GM23338 (cell line): ENCODE measurements around the gene PKD1L1. TPM values are rescaled to one million over a fixed set of nuclear protein-coding genes. Genes with fewer than 3 reads are reported as not detected.
A peak's percentile ranks its signal among the peaks of the same experiment; 100 is the strongest.

Source experiments
- ATAC-seq: fragments of 200-7000 bp; cut with Tn5 transposase; 3 replicates; pipeline ENCODE4 v1.9.1; 2020
- DNase-seq: peaks from one replicate; pipeline ENCODE4 v3.0.0-alpha.2; 2015; ENCODE audit warnings: low spot score
- H2AFZ ChIP-seq: fragments of 200-600 bp; sonication (generic); 2 replicates; pipeline ENCODE4 v1.8.0; 2016; ENCODE audit warnings: antibody characterized with exemption, mild to moderate bottlenecking, moderate library complexity
- H3F3A ChIP-seq: fragments of 200-600 bp; sonication (generic); replicated peaks from 2 replicates; pipeline ENCODE4 v1.8.0; 2017; ENCODE audit warnings: antibody characterized with exemption, mixed run types, low read depth
- H3K27ac ChIP-seq: fragments of 200-600 bp; sonication (generic); 2 replicates; pipeline ENCODE4 v1.6.1; 2016; ENCODE audit warnings: low read depth
- H3K27me3 ChIP-seq: fragments of 200-600 bp; sonication (generic); 2 replicates; pipeline ENCODE4 v1.8.0; 2016; ENCODE audit warnings: mild to moderate bottlenecking, mixed run types, moderate library complexity; ENCODE audit not compliant: insufficient read depth
- H3K36me3 ChIP-seq: fragments of 200-600 bp; sonication (generic); 2 replicates; pipeline ENCODE4 v1.8.0; 2016; ENCODE audit warnings: mild to moderate bottlenecking; ENCODE audit not compliant: insufficient read depth
- H3K4me1 ChIP-seq: fragments of 200-600 bp; sonication (generic); 2 replicates; pipeline ENCODE4 v1.8.0; 2016; ENCODE audit warnings: mild to moderate bottlenecking, moderate library complexity; ENCODE audit not compliant: insufficient read depth
- H3K4me2 ChIP-seq: fragments of 200-600 bp; sonication (generic); 2 replicates; pipeline ENCODE4 v1.7.1; 2017; ENCODE audit warnings: mixed run types
- H3K4me3 ChIP-seq: fragments of 200-600 bp; sonication (generic); 2 replicates; pipeline ENCODE4 v1.6.1; 2016; ENCODE audit warnings: mixed run types
- H3K79me2 ChIP-seq: fragments of 200-600 bp; sonication (generic); replicated peaks from 2 replicates; pipeline ENCODE4 v1.8.0; 2017; ENCODE audit warnings: mild to moderate bottlenecking; ENCODE audit not compliant: insufficient read depth
- H3K9me2 ChIP-seq: fragments of 200-600 bp; sonication (generic); 2 replicates; pipeline ENCODE4 v1.8.0; 2017; ENCODE audit not compliant: insufficient read depth
- H4K20me1 ChIP-seq: fragments of 200-600 bp; sonication (generic); replicated peaks from 2 replicates; pipeline ENCODE4 v1.8.0; 2017; ENCODE audit warnings: mild to moderate bottlenecking; ENCODE audit not compliant: insufficient read depth
- H3K27ac Mint-ChIP-seq: 2 replicates; pipeline ENCODE4 v1.8.0; 2020; ENCODE audit warnings: inconsistent platforms, mild to moderate bottlenecking, moderate library complexity, mixed read lengths
- H3K27me3 Mint-ChIP-seq: 3 replicates; pipeline ENCODE4 v1.8.0; 2022; ENCODE audit warnings: low read depth, mild to moderate bottlenecking, moderate library complexity, mixed read lengths, inconsistent platforms; ENCODE audit not compliant: insufficient read depth, poor library complexity
- H3K36me3 Mint-ChIP-seq: 3 replicates; pipeline ENCODE4 v1.8.0; 2021; ENCODE audit warnings: low read depth, mild to moderate bottlenecking, inconsistent platforms, moderate library complexity, mixed read lengths
- H3K4me1 Mint-ChIP-seq: 3 replicates; pipeline ENCODE4 v1.8.0; 2020; ENCODE audit warnings: mild to moderate bottlenecking, inconsistent platforms, mixed read lengths
- H3K4me3 Mint-ChIP-seq: 3 replicates; pipeline ENCODE4 v1.8.0; 2021; ENCODE audit warnings: moderate library complexity, mild to moderate bottlenecking, inconsistent platforms, mixed read lengths
- H3K9me3 Mint-ChIP-seq: 3 replicates; pipeline ENCODE4 v1.8.0; 2020; ENCODE audit warnings: moderate library complexity, mild to moderate bottlenecking, inconsistent platforms, mixed read lengths
- CTCF ChIP-seq, 2 experiments: fragments of 200-600 bp in 1 of 2; sonication (generic) in 1 of 2; conservative IDR thresholded peaks; 2 replicates each; pipeline versions ENCODE4 v1.5.1 to v1.6.1; 2016 to 2017; ENCODE audit warnings: antibody characterized with exemption in 2 of 2, low read depth in 2 of 2, mild to moderate bottlenecking in 2 of 2, moderate library complexity in 1 of 2
- ETS1 ChIP-seq: IDR thresholded peaks from 2 replicates; pipeline ENCODE4 v1.6.1; 2016; ENCODE audit warnings: antibody characterized with exemption
- EZH2 ChIP-seq: fragments of 200-600 bp; sonication (generic); IDR thresholded peaks from one replicate; pipeline ENCODE4 v1.8.0; 2017; ENCODE audit warnings: antibody characterized with exemption, mild to moderate bottlenecking, low read depth; ENCODE audit not compliant: unreplicated experiment
- EZH2phosphoT487 ChIP-seq: fragments of 200-600 bp; sonication (generic); IDR thresholded peaks from one replicate; pipeline ENCODE4 v1.8.1; 2018; ENCODE audit warnings: antibody characterized with exemption; ENCODE audit not compliant: unreplicated experiment
- JUNB ChIP-seq: IDR thresholded peaks from one replicate; pipeline ENCODE4 v1.6.1; 2016; ENCODE audit warnings: antibody characterized with exemption; ENCODE audit not compliant: unreplicated experiment
- NANOG ChIP-seq: IDR thresholded peaks from 2 replicates; pipeline ENCODE4 v1.6.1; 2016; ENCODE audit warnings: antibody characterized with exemption, borderline replicate concordance
- STAT1 ChIP-seq: IDR thresholded peaks from one replicate; pipeline ENCODE4 v1.6.1; 2016; ENCODE audit warnings: antibody characterized with exemption; ENCODE audit not compliant: unreplicated experiment
- ZNF114 ChIP-seq: fragments of 250-450 bp; sonication (Bioruptor Pico); IDR thresholded peaks from 2 replicates; pipeline ENCODE4 v1.5.0; 2020; ENCODE audit warnings: mild to moderate bottlenecking, moderate library complexity
- polyA plus RNA-seq: library from polyadenylated mRNA; unstranded; fragments of >200 nt; fragmentation: Nextera tagmentation; extraction: Ambion mirVana; gene quantifications from 2 replicates; pipeline ENCODE4 v1.2.1, GENCODE V29; 2016
- total RNA-seq: library from RNA; depleted of rRNA; stranded (reverse); fragments of >200 nt; shearing (Covaris generic); gene quantifications from 2 replicates; pipeline ENCODE4 v1.2.3, GENCODE V29; 2014

The PKD1L1 gene
- total and polyA plus RNA-seq, 2 experiments from 2014 or later = 0.03 TPM; not detected in 1

GRCh38 chr7:47866120-47866519, 82.1 kb downstream of the PKD1L1 start (continued):
- no peak for TF ChIP-seq CTCF (conservative IDR thresholded peaks at IDR 0.05; ENCODE audit: low read depth in 2 of 2)

- Histone ChIP-seq H3K36me3 (no peaks in the 10 kb centered on the region), H3K9me2 (no peaks in the 10 kb centered on the region), H4K20me1 (no peaks in the 10 kb centered on the region), H3K4me3 (no peak overlapping the region), H3K79me2 (no peaks in the 10 kb centered on the region), H3K4me2 (no peak overlapping the region), H3K27ac (no peak overlapping the region), H3K4me1 (no peaks in the 10 kb centered on the region), H2AFZ (0 out of 2 replicates have a peak overlapping the region, but pooled peaks have one; percentile 33), H3F3A (no peaks in the 10 kb centered on the region), H3K27me3 (no peaks in the 10 kb centered on the region)
- Mint-ChIP-seq H3K27me3 (no peaks in the 10 kb centered on the region), H3K4me1 (no peaks in the 10 kb centered on the region), H3K36me3 (no peaks in the 10 kb centered on the region; the same call in 2 of the 3 replicates), H3K9me3 (no peaks in the 10 kb centered on the region), H3K27ac (no peak overlapping the region), H3K4me3 (no peak overlapping the region)
- DNase-seq = peak; percentile 64
- no peak for TF ChIP-seq ETS1
- TF ChIP-seq CTCF (conservative IDR thresholded peaks at IDR 0.05; ENCODE audit: low read depth in 2 of 2) = peak; percentile 59 to 91
- peak; percentile 99 for ATAC-seq
Observed at GRCh38 chr7:47852330-47853245, 95.7 kb downstream of the PKD1L1 start.

- no peaks in the 10 kb centered on the region; the same call in 2 of the 3 replicates for H3K9me3 Mint-ChIP-seq
- H3K27me3 ChIP-seq = no peaks in the 10 kb centered on the region
- H3K4me3 Mint-ChIP-seq = no peak overlapping the region
- H3F3A ChIP-seq = no peaks in the 10 kb centered on the region
- H3K79me2 ChIP-seq = no peaks in the 10 kb centered on the region
- H3K36me3 ChIP-seq = no peaks in the 10 kb centered on the region
- H2AFZ ChIP-seq = peak overlapping the region; percentile 35
- no peaks in the 10 kb centered on the region; the same call in 2 of the 3 replicates for H3K36me3 Mint-ChIP-seq
- no peaks in the 10 kb centered on the region for H4K20me1 ChIP-seq
- H3K9me2 ChIP-seq = no peaks in the 10 kb centered on the region
- peaks cover 3% of the 10 kb centered on the region for H3K27me3 Mint-ChIP-seq
- peak; percentile 50; the same call in 2 of the 3 replicates for ATAC-seq
- peak; percentile 28 for DNase-seq
- no peak overlapping the region for H3K27ac Mint-ChIP-seq
- no peaks in the 10 kb centered on the region for H3K4me1 Mint-ChIP-seq
- no peak overlapping the region for H3K4me3 ChIP-seq
- no peaks in the 10 kb centered on the region for H3K4me1 ChIP-seq
- no peak overlapping the region for H3K4me2 ChIP-seq
- no peak overlapping the region for H3K27ac ChIP-seq
- TF ChIP-seq NANOG = no peak
- no peak for TF ChIP-seq EZH2
- no peak for TF ChIP-seq EZH2phosphoT487
- no peak for TF ChIP-seq STAT1
- TF ChIP-seq ZNF114 (CRISPR knock-in tag) = no peak
- TF ChIP-seq ETS1 = no peak
- no peak for TF ChIP-seq JUNB
Observed at GRCh38 chr7:47847207-47847606, 101.1 kb downstream of the PKD1L1 start.
